Spinal cord (tissue), 10 donors: ENCODE measurements around the gene TSHZ2. TPM values are rescaled to one million over a fixed set of nuclear protein-coding genes. Genes with fewer than 3 reads are reported as not detected.
"Not testable (repeated sequence)": the region's sequence is repeated elsewhere in the genome, so short reads cannot be mapped to it uniquely, and the experiment has no call there.

Source experiments
- DNase-seq, 6 donors: peaks; one replicate each; pipeline versions ENCODE4 v3.0.0 to v3.0.0-alpha.2; 2013 to 2015; ENCODE audit warnings: low spot score in 6 of 6, low read depth in 4 of 6
- H3K27ac ChIP-seq: one replicate; pipeline ENCODE4 v1.5.1; 2013; ENCODE audit warnings: low read depth, low read length, control low read depth
- H3K27me3 ChIP-seq: one replicate; pipeline ENCODE4 v1.6.1; 2013; ENCODE audit warnings: low read length; ENCODE audit not compliant: control insufficient read depth, insufficient read depth
- H3K36me3 ChIP-seq: one replicate; pipeline ENCODE4 v1.6.1; 2013; ENCODE audit warnings: low read length; ENCODE audit not compliant: control insufficient read depth, insufficient read depth
- H3K4me1 ChIP-seq: one replicate; pipeline ENCODE4 v1.6.1; 2013; ENCODE audit warnings: low read length; ENCODE audit not compliant: control insufficient read depth, insufficient read depth
- H3K4me3 ChIP-seq: one replicate; pipeline ENCODE4 v1.5.1; 2013; ENCODE audit warnings: low read depth, low read length, control low read depth
- H3K9me3 ChIP-seq: one replicate; pipeline ENCODE4 v1.6.1; 2013; ENCODE audit warnings: low read length; ENCODE audit not compliant: control insufficient read depth, insufficient read depth
- WGBS: methylation state at CpG from one replicate; pipeline ENCODE4 v1.1.5; 2013; ENCODE audit warnings: missing lambda C conversion rate; ENCODE audit not compliant: insufficient coverage; 5-methylcytosine and 5-hydroxymethylcytosine counted together
- polyA plus RNA-seq, 2 donors: library from polyadenylated mRNA; unstranded; fragments of 120-200 nt; gene quantifications; one replicate each; pipeline ENCODE4 v1.2.1, GENCODE V29; 2013; ENCODE audit not compliant: insufficient read length in 2 of 2
- total RNA-seq, 2 donors: library from RNA; depleted of rRNA in 1 of 2; stranded (reverse); fragments of 120-200 nt in 1 of 2; fragments of >200 nt in 1 of 2; gene quantifications; one replicate each; pipeline versions ENCODE4 v1.2.3 to v1.2.4, GENCODE V29; 2013 to 2014
- donor health status: healthy.

Gene TSHZ2
- total and polyA plus RNA-seq, 4 donors, result 11.8 to 33.0 (median 25.7) TPM

GRCh38 chr20:53411129-53411528 lies 439.0 kb downstream of the TSHZ2 start:
- Histone ChIP-seq H3K9me3 (no peaks in the 10 kb centered on the region), H3K27ac (no peak overlapping the region), H3K4me1 (peaks cover 8% of the 10 kb centered on the region), H3K4me3 (no peak overlapping the region), H3K27me3 (no peaks in the 10 kb centered on the region), H3K36me3 (no peaks in the 10 kb centered on the region)
- DNase-seq, result no peak
- 90% methylated on average over 2 of the region's 3 CpGs for WGBS

GRCh38 chr20:53411891-53412290 lies 439.7 kb downstream of the TSHZ2 start:
- peaks cover 8% of the 10 kb centered on the region for H3K4me1 ChIP-seq
- no peak overlapping the region for H3K4me3 ChIP-seq
- no peaks in the 10 kb centered on the region for H3K27me3 ChIP-seq
- DNase-seq, result no peak
- no peaks in the 10 kb centered on the region for H3K36me3 ChIP-seq
- 59% methylated on average over 3 of the region's 4 CpGs for WGBS
- H3K9me3 ChIP-seq, result no peaks in the 10 kb centered on the region
- H3K27ac ChIP-seq, result peak overlapping the region; percentile 22

- Histone ChIP-seq H3K27ac (peak overlapping the region; percentile 44), H3K4me1 (peaks cover 8% of the 10 kb centered on the region), H3K27me3 (no peaks in the 10 kb centered on the region), H3K36me3 (no peaks in the 10 kb centered on the region), H3K4me3 (no peak overlapping the region), H3K9me3 (no peaks in the 10 kb centered on the region)
- 63% methylated on average over 7 of the region's 13 CpGs for WGBS
- DNase-seq, result peak in 1 of 6 donors; percentile 37
Measured at GRCh38 chr20:53412577-53413185, 440.5 kb downstream of the TSHZ2 start.

DNA sequence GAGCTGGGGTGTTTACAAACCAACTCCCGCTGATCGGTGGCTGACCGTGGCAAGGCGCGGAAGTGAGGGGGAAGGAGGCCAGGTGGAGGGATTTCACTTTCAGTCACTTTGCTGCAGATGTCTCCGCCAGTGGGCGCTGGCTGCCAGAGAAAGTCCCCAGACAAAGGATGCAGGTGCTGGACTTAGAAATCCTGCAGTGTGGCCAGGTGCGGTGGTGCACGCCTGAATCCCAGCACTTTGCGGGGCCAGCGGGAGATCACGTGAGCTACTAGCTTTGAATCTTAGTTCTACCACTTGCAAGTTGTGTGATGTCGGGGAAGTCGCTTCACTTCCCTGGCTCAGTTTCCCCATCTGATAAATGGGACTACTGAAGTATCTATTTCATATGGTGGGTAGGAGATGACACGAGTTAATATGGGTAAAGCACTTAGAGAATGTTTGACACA lies 441.1 kb downstream of the TSHZ2 start:
- H3K27me3 ChIP-seq, result no peaks in the 10 kb centered on the region
- WGBS, result 72% methylated on average over 14 of the region's 15 CpGs
- DNase-seq, result no peak
- H3K4me3 ChIP-seq, result no peak overlapping the region
- H3K9me3 ChIP-seq, result no peaks in the 10 kb centered on the region
- no peaks in the 10 kb centered on the region for H3K36me3 ChIP-seq
- H3K4me1 ChIP-seq, result peaks cover 8% of the 10 kb centered on the region
- H3K27ac ChIP-seq, result no peak overlapping the region

DNA sequence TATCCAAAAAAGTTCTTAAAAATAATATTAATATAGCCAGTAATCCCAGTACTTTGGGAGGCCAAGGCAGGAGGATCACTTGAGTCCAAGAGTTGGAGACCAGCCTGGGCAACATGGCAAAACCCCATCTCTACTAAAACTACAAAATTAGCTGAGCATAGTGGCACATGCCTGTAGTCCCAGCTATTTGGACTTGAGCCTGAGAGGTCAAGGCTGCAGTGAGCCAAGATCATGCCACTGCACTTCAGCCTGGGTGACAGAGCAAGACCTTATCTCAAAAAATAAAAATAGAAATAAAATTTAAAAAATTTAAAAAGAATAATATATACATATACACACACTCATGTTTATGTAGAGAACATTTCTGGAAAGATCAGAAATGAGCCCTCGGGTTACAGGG lies 441.7 kb downstream of the TSHZ2 start:
- H3K9me3 ChIP-seq, H3K27ac ChIP-seq, H3K4me3 ChIP-seq, H3K4me1 ChIP-seq, DNase-seq, H3K27me3 ChIP-seq, H3K36me3 ChIP-seq: not testable (repeated sequence)
- no CpG with 5 or more reads among the region's 1 CpG for WGBS

DNA sequence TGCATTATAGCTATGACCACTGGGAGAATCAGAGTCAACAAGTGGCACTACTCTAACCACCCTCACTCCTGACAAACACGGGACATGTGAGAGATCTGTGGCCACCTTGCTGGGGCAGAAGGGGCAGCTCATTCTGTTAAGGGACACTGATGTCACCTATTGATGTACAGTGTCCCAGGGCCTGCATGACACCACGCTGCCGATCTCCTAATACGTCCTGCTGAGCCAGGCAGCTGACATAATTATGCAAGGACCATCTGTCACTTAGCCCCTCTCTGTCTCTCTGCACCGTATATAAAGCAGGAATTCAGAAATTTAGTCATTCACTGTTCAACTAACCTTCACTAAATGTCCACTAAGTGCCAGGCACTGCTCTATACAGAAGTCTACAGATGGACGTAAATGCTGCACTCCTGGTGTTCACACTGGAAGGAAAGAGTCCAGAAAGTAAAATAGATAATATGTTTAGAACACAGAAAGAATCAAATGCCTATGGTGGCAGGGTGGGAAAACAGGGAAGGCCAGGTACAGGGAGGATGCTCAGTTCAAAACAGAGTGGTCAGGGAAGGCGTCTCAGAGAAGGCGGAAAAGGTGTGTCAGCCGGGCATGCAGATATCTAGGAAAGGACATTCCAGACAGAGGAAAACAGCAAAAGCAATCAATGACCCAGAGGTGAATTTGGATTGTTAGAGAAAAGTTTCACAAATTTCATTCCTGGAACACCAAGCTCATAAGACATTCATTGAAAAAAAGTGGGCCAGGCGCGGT lies 447.7 kb downstream of the TSHZ2 start:
- 89% methylated on average over 7 of the region's 11 CpGs for WGBS
- Histone ChIP-seq H3K27me3 (no peaks in the 10 kb centered on the region), H3K9me3 (no peaks in the 10 kb centered on the region), H3K27ac (no peak overlapping the region), H3K4me1 (no peaks in the 10 kb centered on the region), H3K36me3 (no peaks in the 10 kb centered on the region), H3K4me3 (no peak overlapping the region)
- peak in 1 of 6 donors; percentile 54 for DNase-seq

DNA sequence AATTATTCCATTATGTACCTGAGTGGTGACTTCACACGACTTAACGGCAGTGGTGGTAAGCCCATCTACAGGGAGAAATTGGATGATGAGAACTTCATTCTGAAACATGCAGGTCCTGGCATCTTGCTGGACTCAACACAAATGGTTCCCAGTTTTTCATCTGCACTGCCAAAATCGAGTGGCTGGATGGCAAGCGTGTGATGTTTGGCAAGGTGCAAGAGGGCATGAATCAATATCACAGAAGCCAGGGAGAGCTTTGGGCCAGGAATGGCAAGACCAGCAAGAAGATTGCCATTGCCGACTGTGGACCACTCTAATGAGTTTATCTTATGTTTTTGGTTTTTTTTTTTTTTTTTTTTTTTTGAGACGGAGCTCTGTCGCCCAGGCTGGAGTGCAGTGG lies 449.2 kb downstream of the TSHZ2 start:
- no peak overlapping the region for H3K27ac ChIP-seq
- WGBS, result 91% methylated on average over 4 of the region's 7 CpGs
- H3K9me3 ChIP-seq, result no peaks in the 10 kb centered on the region
- H3K4me1 ChIP-seq, result no peaks in the 10 kb centered on the region
- H3K27me3 ChIP-seq, result no peaks in the 10 kb centered on the region
- no peak overlapping the region for H3K4me3 ChIP-seq
- H3K36me3 ChIP-seq, result no peaks in the 10 kb centered on the region
- DNase-seq, result no peak

- Histone ChIP-seq H3K4me1 (no peaks in the 10 kb centered on the region), H3K27me3 (no peaks in the 10 kb centered on the region), H3K4me3 (no peak overlapping the region), H3K36me3 (no peaks in the 10 kb centered on the region), H3K9me3 (no peaks in the 10 kb centered on the region), H3K27ac (no peak overlapping the region)
- 100% methylated on average over 3 of the region's 7 CpGs for WGBS
- no peak for DNase-seq
Measured at GRCh38 chr20:53422039-53422438, 449.9 kb downstream of the TSHZ2 start.

- 92% methylated on average over 11 of the region's 12 CpGs for WGBS
- no peaks in the 10 kb centered on the region for H3K36me3 ChIP-seq
- no peaks in the 10 kb centered on the region for H3K27me3 ChIP-seq
- H3K27ac ChIP-seq, result no peak overlapping the region
- DNase-seq, result no peak
- no peaks in the 10 kb centered on the region for H3K4me1 ChIP-seq
- H3K4me3 ChIP-seq, result no peak overlapping the region
- H3K9me3 ChIP-seq, result no peaks in the 10 kb centered on the region
Measured at GRCh38 chr20:53423587-53424146, 451.5 kb downstream of the TSHZ2 start.

GRCh38 chr20:53425481-53425880 lies 453.3 kb downstream of the TSHZ2 start:
- no peak overlapping the region for H3K4me3 ChIP-seq
- H3K27me3 ChIP-seq, result no peaks in the 10 kb centered on the region
- no peaks in the 10 kb centered on the region for H3K36me3 ChIP-seq
- WGBS, result 100% methylated on average over 2 of the region's 4 CpGs
- H3K4me1 ChIP-seq, result no peaks in the 10 kb centered on the region
- no peak for DNase-seq
- no peak overlapping the region for H3K27ac ChIP-seq
- no peaks in the 10 kb centered on the region for H3K9me3 ChIP-seq
